ENCODE measurements around the gene MMP2. TPM values are rescaled to one million over a fixed set of nuclear protein-coding genes. Genes with fewer than 3 reads are reported as not detected.
A peak's percentile ranks its signal among the peaks of the same experiment; 100 is the strongest.

Gene MMP2
- total and polyA plus RNA-seq, 2 of the 8 experiments (the other 6 are each of a cell fraction or from before 2014, with no cell fraction given), result 33.6 to 58.2 TPM

- DNase-seq (ENCODE audit: low read depth in 1 of 2, low spot score in 2 of 2), result no peak
Measured at GRCh38 chr16:55543472-55543871, 64.5 kb downstream of the MMP2 start.

More at GRCh38 chr16:55543472-55543871, 64.5 kb downstream of the MMP2 start:
- no peaks in the 10 kb centered on the region for H4K20me1 ChIP-seq (replicated peaks in 1 of 2; ENCODE audit: control insufficient read depth in 1 of 2, insufficient read depth in 2 of 2, low read length in 2 of 2)
- H3K14ac ChIP-seq (ENCODE audit: insufficient read length), result no peak overlapping the region
- no peak overlapping the region for H4K91ac ChIP-seq (replicated peaks; ENCODE audit: insufficient read length, low read length)
- no peak overlapping the region for H4K5ac ChIP-seq (ENCODE audit: insufficient read length, low read depth, low read length)
- no peak overlapping the region for H2AK5ac ChIP-seq (ENCODE audit: low read depth, low read length)
- no peak overlapping the region for H3K4me2 ChIP-seq (ENCODE audit: insufficient read depth in 1 of 2, low read depth in 2 of 2, low read length in 2 of 2)
- no peak overlapping the region for H2BK120ac ChIP-seq (replicated peaks; ENCODE audit: low read depth, low read length)
- H2BK5ac ChIP-seq (ENCODE audit: low read depth, low read length), result no peak overlapping the region
- H2BK15ac ChIP-seq (ENCODE audit: low read length), result no peak overlapping the region
- no peak overlapping the region for H2BK12ac ChIP-seq (ENCODE audit: low read depth, low read length)
- no peak overlapping the region for H3K56ac ChIP-seq (replicated peaks; ENCODE audit: insufficient read length, low read depth, low read length)
- H3K23me2 ChIP-seq (ENCODE audit: low read depth, low read length), result no peaks in the 10 kb centered on the region
- TF ChIP-seq RAD21 (IDR thresholded peaks at IDR 0.05 in 1 of 2, conservative IDR thresholded peaks at IDR 0.05 in 1 of 2; ENCODE audit: low read depth in 2 of 2, low read length in 2 of 2) (peak; percentile 40 to 47), CHD1 (IDR thresholded peaks at IDR 0.05; ENCODE audit: low read depth, low read length) (no peak), CTCF (IDR thresholded peaks at IDR 0.05; ENCODE audit: control extremely low read depth in 1 of 3, insufficient read depth in 1 of 3, low read depth in 1 of 3, low read length in 3 of 3) (peak in 1 of 3 experiments; percentile 27; a peak in 1 of 4 replicates)
- H3K27me3 ChIP-seq (replicated peaks in 1 of 4; ENCODE audit: control insufficient read depth in 3 of 4, extremely low read depth in 1 of 4, insufficient read depth in 3 of 4, low read length in 3 of 4), result no peaks in the 10 kb centered on the region; a peak in 1 of 7 replicates
- no peaks in the 10 kb centered on the region for H3K79me2 ChIP-seq (ENCODE audit: control insufficient read depth in 1 of 2, insufficient read depth in 2 of 2, low read length in 2 of 2)
- H4K8ac ChIP-seq (ENCODE audit: extremely low read depth, insufficient read depth, low read length), result no peak overlapping the region
- H3K4me3 ChIP-seq (ENCODE audit: extremely low read depth in 1 of 4, insufficient read depth in 2 of 4, low read depth in 3 of 4, low read length in 4 of 4), result no peak overlapping the region
- H3K9ac ChIP-seq (replicated peaks in 1 of 4; ENCODE audit: extremely low read depth in 1 of 4, low read depth in 3 of 4, low read length in 3 of 4), result no peak overlapping the region
- no peaks in the 10 kb centered on the region for H3K4me1 ChIP-seq (replicated peaks in 1 of 4; ENCODE audit: control insufficient read depth in 3 of 4, insufficient read depth in 4 of 4, low read length in 3 of 4)
- H3K4ac ChIP-seq (replicated peaks; ENCODE audit: insufficient read length, low read depth, low read length), result no peak overlapping the region
- no peak overlapping the region for H3K18ac ChIP-seq (ENCODE audit: extremely low read depth, low read length)
- ChIA-PET POLR2A (ENCODE audit: partially characterized antibody) (no interaction called here), CTCF (ENCODE audit: partially characterized antibody) (interaction anchor here (0.6 to 7.4 kb wide), 3 partner anchors 74 to 299 kb away, joined by 3 to 81 read pairs (median 3); no protein-coding TSS in a partner anchor)
- no peaks in the 10 kb centered on the region for H3K36me3 ChIP-seq (ENCODE audit: control insufficient read depth in 2 of 4, insufficient read depth in 4 of 4, low read length in 3 of 4)
- no peak for FAIRE-seq
- no peaks in the 10 kb centered on the region for H3K79me1 ChIP-seq (ENCODE audit: low read depth, low read length)
- H3K27ac ChIP-seq (ENCODE audit: low read depth, low read length), result no peak overlapping the region
- H3K9me3 ChIP-seq (ENCODE audit: insufficient read depth in 2 of 2, low read depth in 1 of 2, low read length in 1 of 2), result no peaks in the 10 kb centered on the region
- no peak overlapping the region for H2AFZ ChIP-seq (ENCODE audit: low read length)
- 73% methylated on average over 2 of the region's 2 CpGs; no CpG with 5 or more reads in 1 of the 2 experiments for WGBS, 2 experiments (ENCODE audit: extremely low coverage in 1 of 2, insufficient coverage in 1 of 2, insufficient read length in 1 of 2, insufficient replicate concordance in 2 of 2, low coverage in 1 of 2, low lambda C conversion rate in 2 of 2, missing lambda C conversion rate in 1 of 2)
- H3K23ac ChIP-seq (ENCODE audit: insufficient read length), result no peak overlapping the region
- no peak overlapping the region for H2BK20ac ChIP-seq (ENCODE audit: low read length)
